Stimulated activated CD8-positive, alpha-beta memory T cell treated with anti-CD3 and anti-CD28 coated beads, Interleukin-7, amount 100 ng/mL, for 4 hours (primary cell): ENCODE data around the gene TMEM30A.

Source experiments
- DNase-seq, 2 donors: peaks; one replicate each; pipeline ENCODE4 v3.0.0-alpha.2; 2020; ENCODE audit warnings: low read depth in 2 of 2

Gene TMEM30A

DNA sequence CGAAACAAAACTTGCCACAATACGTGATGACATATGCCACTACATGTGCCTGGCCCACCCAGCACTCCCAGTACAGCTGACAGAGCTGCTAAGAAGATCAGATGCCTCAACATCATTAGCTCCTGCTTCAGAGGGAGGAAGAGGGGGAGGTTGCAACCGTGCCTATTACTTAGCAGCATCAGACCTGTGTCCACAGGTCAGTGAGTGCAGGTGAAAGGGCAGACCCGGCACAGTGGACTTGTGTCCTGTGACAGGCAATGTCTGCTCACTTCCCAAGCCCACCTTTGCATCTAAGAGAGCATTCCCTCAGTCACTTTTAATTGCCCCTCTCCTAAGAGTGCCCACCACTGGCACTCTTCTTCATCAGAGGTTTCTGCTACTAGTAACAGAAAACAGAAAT is 69.3 kb downstream of the TMEM30A start:
- DNase-seq: no peak

- DNase-seq: no peak
Observed at GRCh38 chr6:75213732-75214131, 70.9 kb downstream of the TMEM30A start.

GRCh38 chr6:75213112-75213511 is 71.5 kb downstream of the TMEM30A start:
- DNase-seq: no peak

GRCh38 chr6:75211920-75212590 is 72.5 kb downstream of the TMEM30A start:
- no peak for DNase-seq

DNA sequence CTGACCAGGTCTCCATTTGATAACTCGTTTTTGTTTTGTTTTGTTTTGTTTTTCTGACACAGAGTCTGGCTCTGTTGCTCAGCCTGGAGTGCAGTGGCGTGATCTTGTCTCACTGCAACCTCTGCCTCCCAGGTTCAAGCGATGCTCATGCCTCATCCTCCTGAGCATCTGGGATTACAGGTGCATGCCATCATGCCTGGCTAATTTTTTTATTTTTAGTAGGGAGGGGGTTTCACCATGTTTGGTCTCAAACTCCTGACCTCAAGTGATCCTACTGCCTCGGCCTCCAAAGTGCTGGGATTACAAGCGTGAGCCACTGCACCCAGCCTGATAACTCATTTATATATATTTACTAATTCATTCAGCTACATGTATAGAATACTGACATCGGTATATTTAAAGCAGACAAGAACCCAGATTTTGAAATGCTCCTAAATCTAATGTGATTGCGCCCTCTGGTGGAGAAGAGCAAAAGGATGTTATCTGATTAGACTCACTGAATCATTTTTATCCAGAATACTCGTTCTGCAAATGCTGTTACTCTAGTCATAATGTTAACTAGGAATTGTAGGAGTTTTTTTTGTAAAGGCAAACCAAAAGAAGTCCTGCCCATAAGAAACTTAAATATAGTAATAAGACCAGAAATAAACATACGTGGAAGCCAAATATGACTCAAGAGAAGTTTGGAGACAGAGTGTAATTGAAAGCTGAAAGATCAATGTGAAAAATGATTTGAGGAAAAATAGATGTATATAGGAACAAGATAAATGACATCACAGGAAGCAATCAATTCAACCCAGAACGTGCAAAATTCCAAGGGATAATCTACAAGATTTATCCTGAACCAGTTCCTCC is 73.5 kb downstream of the TMEM30A start:
- DNase-seq: no peak

GRCh38 chr6:75209184-75209723 is 75.3 kb downstream of the TMEM30A start:
- no peak for DNase-seq

DNA sequence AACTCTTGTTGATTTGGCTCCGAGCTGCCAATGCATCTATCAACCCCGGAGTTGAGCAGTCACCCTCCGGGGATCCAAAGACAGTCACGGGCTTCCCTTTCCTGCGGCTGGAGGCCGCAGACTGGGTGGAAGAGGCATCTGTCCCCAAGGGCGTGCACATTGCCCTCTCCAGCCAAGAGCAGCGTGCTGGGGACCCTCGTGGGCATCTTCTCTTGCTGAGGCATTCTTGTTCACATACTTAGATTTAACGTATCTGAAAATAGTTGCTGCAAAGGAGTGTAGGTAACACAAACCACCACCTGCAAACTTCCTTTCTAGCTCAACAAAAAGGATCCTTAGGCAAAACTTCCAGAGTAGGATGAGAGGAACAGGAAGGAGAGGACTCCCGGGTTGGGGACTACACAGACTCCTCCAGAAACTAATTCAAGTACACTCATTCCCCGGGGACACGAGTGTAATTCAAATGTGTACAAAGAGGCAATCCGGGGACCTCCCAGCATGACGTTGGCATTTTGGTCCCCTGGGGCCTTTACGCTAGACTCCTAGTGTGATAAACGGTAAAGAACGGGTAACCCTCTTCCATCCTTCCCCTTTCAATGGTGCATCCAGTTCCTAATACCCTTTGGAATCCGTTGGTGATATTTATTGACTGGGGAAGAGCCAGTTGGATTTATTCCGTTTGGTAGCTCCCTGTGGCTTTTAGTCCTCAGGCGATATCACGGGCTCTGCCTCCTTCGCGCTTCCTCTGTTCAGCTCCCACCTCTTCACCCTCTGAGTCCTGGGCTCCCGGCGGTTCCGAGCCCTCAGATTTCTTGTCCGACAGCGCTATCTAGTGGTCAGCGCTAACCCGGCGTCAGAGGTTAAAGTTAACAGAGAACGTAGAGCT is 76.1 kb downstream of the TMEM30A start:
- peak; percentile 57 to 63 for DNase-seq

DNA sequence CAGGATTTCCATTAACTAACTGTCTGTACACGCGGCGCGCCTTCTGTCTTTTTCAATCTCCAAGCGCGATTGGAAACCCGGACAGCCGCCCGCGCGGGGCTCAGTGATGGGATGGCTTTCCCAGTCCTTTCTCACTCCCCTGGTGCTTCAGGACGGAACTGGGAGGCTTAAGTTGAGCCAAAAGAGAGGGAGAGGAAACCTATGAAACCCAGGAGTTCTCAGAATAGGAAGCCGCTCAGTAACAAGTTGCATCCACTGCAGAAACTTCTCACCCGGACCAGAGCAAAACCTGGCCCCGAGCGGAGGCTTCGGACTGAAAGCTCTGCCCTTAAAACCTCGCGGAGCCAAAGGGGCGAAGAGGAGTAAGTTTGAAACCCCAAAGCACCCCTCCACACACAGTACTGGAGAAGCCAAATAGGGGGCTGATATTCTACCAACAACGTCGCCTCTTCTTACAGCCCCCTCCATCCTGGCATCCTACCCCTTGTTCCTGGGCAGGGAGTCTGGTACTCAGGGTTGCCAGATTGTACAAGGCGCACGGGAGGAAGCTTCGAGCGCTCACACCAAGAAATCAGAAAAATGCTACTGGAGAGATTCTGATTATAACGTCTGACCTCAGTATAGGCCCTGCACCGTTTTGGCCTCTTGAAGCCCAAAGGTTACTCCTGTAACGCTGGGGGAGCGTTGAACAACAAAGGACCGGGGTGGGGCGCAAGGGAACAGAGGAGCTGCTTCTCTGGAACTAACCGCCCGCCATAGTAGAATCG is 77.8 kb downstream of the TMEM30A start:
- DNase-seq: no peak

DNA sequence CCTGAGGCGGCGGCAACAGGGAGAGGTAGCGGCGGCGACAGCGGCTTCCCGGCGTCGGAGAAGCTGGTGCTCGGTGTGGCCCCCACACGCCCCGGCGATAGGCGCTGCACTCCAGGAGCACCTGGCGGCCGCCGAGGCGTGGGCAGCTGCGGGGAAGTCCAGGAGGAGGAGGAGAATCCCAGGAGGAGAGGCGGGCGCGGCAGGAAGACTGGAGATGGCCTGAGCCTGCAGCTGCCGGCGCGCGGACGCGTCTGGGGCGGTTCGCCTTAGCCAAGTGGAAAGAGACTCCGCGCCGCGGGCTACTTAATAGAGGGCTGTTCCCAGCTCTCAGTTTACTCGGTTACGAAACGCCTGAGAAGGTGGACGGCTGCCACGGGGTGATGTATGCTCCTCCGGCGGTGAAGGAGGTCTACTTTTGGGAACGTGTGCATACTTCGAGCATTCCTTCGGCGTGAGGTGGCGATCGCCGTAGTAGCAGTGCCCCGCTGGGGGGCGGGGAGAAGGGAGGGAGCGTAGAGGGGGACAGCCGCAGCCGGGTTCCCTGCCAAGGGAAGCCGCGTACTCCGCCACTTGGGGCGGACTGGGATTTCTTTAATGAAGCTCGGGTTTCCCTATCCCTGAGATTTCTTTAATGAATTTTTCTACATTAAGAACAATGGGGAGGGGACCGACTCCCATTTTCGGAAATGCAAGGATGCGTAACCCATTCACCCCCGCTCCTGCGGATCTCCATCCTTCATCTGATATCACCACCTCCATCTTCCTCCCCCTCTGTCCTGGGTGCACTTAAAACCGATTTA is 78.6 kb downstream of the TMEM30A start, which contains the start of gene COL12A1:
Gene COL12A1 (minus strand): TSS at position 278 of the 800 bp plus-strand sequence. CDS start 3,261 bp downstream, outside the sequence.
- no peak for DNase-seq

- no peak for DNase-seq
Observed at GRCh38 chr6:75204959-75205775, 79.4 kb downstream of the TMEM30A start.

- no peak for DNase-seq
Observed at GRCh38 chr6:75204217-75204958, 80.2 kb downstream of the TMEM30A start.

DNA sequence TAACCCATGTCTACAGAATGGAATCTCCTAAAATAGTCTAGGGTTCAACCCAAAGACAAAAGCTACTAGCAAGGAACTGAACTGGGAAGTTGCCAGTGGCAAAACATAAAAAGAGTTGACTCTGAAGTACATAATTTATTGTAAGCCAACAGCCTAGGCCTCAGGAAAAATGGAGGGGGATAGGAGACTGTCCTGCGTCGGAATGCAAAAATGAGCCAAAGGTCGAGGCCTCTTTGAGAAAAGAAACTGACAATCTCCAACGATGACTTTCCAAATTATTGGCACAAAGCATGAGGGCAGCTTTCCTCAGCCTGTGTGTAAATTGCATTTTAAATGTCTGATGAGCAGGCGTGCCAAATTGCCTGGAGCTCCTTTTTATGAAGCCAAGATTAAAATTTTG is 80.9 kb downstream of the TMEM30A start:
- DNase-seq: no peak
